DMS114 treated with DMSO at 0.1 percent for 48 hours (cell line): ENCODE measurements around the gene PPP1R14B.

Experiments used
- DNase-seq: peaks from one replicate; lab custom pipeline; 2025; ENCODE audit not compliant: unreplicated experiment; lab: John Stamatoyannopoulos, UW

Gene PPP1R14B

GRCh38 chr11:64281957-64282770 is 35.4 kb upstream of the PPP1R14B start:
- DNase-seq, result no peak

GRCh38 chr11:64278576-64279190 is 31.9 kb upstream of the PPP1R14B start:
- DNase-seq, result no peak

GRCh38 chr11:64276653-64277431 is 30.1 kb upstream of the PPP1R14B start:
- DNase-seq, result no peak

GRCh38 chr11:64275841-64276240 is 29.1 kb upstream of the PPP1R14B start:
- DNase-seq, result no peak

GRCh38 chr11:64275031-64275800 is 28.5 kb upstream of the PPP1R14B start:
- DNase-seq, result no peak

- DNase-seq, result peak; percentile 99
Measured at GRCh38 chr11:64269540-64270220, 22.9 kb upstream of the PPP1R14B start.

- peak; percentile 32 for DNase-seq
Measured at GRCh38 chr11:64268893-64269539, 22.3 kb upstream of the PPP1R14B start.

GRCh38 chr11:64268025-64268892 is 21.5 kb upstream of the PPP1R14B start:
- no peak for DNase-seq

- no peak for DNase-seq
Measured at GRCh38 chr11:64267207-64267945, 20.6 kb upstream of the PPP1R14B start.

- no peak for DNase-seq
Measured at GRCh38 chr11:64266339-64266738, 19.6 kb upstream of the PPP1R14B start.

GRCh38 chr11:64265176-64266160 is 18.7 kb upstream of the PPP1R14B start:
- DNase-seq, result no peak

GRCh38 chr11:64264371-64264852 is 17.7 kb upstream of the PPP1R14B start:
- DNase-seq, result no peak

- DNase-seq, result no peak
Measured at GRCh38 chr11:64263947-64264317, 17.2 kb upstream of the PPP1R14B start.

GRCh38 chr11:64263021-64263946 is 16.5 kb upstream of the PPP1R14B start:
- DNase-seq, result no peak

- no peak for DNase-seq
Measured at GRCh38 chr11:64262271-64263002, 15.7 kb upstream of the PPP1R14B start.
